Measurements from ENCODE around the gene KLHL42.
"Not testable (repeated sequence)": the region's sequence is repeated elsewhere in the genome, so short reads cannot be mapped to it uniquely, and the experiment has no call there.

The KLHL42 gene

GRCh38 chr12:27821259-27821973, 41.4 kb downstream of the KLHL42 start:
- no peak for DNase-seq

- no peak for DNase-seq
Observed at GRCh38 chr12:27822076-27822712, 42.2 kb downstream of the KLHL42 start.

- no peak for DNase-seq
Observed at GRCh38 chr12:27823038-27823437, 43.0 kb downstream of the KLHL42 start.

- no peak for DNase-seq
Observed at GRCh38 chr12:27824126-27824842, 44.3 kb downstream of the KLHL42 start.

GRCh38 chr12:27826076-27826475, 46.0 kb downstream of the KLHL42 start:
- no peak for DNase-seq

GRCh38 chr12:27828196-27828595, 48.2 kb downstream of the KLHL42 start:
- DNase-seq, result no peak

- DNase-seq, result no peak
Observed at GRCh38 chr12:27838543-27839185, 58.6 kb downstream of the KLHL42 start.

GRCh38 chr12:27840229-27840999, 60.4 kb downstream of the KLHL42 start:
- no peak for DNase-seq

GRCh38 chr12:27841392-27841882, 61.4 kb downstream of the KLHL42 start:
- no peak for DNase-seq

GRCh38 chr12:27843714-27844245, 63.7 kb downstream of the KLHL42 start:
- DNase-seq, result no peak

GRCh38 chr12:27844366-27845090, 64.5 kb downstream of the KLHL42 start:
- no peak for DNase-seq

- DNase-seq, result no peak
Observed at GRCh38 chr12:27845187-27845586, 65.2 kb downstream of the KLHL42 start.

GRCh38 chr12:27845706-27846105, 65.7 kb downstream of the KLHL42 start:
- DNase-seq, result not testable (repeated sequence)

GRCh38 chr12:27847293-27847692, 67.3 kb downstream of the KLHL42 start:
- DNase-seq, result not testable (repeated sequence)

- no peak for DNase-seq
Observed at GRCh38 chr12:27851311-27851710, 71.3 kb downstream of the KLHL42 start.

- no peak for DNase-seq
Observed at GRCh38 chr12:27852117-27852516, 72.1 kb downstream of the KLHL42 start.

Measured in NCI-H1048 (cell line).